BJ (cell line): ENCODE measurements around the gene IL1RAPL1. TPM values are rescaled to one million over a fixed set of nuclear protein-coding genes. Genes with fewer than 3 reads are reported as not detected.

Source experiments
- CTCF ChIA-PET: fragments of 350-600 bp; formaldehyde crosslinking; extraction: SDS; loops from one replicate; lab custom pipeline; 2021; ENCODE audit warnings: antibody characterized with exemption, inconsistent platforms; lab: Yijun Ruan, JAX
- POLR2A ChIA-PET: fragments of 300-600 bp; sonication (Branson Sonifier 250); formaldehyde crosslinking; extraction: SDS; loops from one replicate; lab custom pipeline; 2021; ENCODE audit warnings: antibody characterized with exemption; lab: Charles Lee
- DNase-seq: peaks from one replicate; pipeline ENCODE4 v3.0.0-alpha.2; 2011; ENCODE audit warnings: low read depth
- H3K27me3 ChIP-seq: 2 replicates; pipeline ENCODE4 v1.6.0; 2011; ENCODE audit warnings: low read length; ENCODE audit not compliant: control insufficient read depth, insufficient read depth
- H3K36me3 ChIP-seq: 2 replicates; pipeline ENCODE4 v1.5.1; 2011; ENCODE audit warnings: low read length; ENCODE audit not compliant: control insufficient read depth, insufficient read depth
- H3K4me3 ChIP-seq: 2 replicates; pipeline ENCODE4 v1.5.1; 2011; ENCODE audit warnings: low read depth, mild to moderate bottlenecking, control low read depth, low read length
- polyA plus RNA-seq: library from polyadenylated mRNA; depleted of rRNA; stranded (reverse); fragments of >200 nt; gene quantifications from 2 replicates; pipeline ENCODE4 v1.2.3, GENCODE V29; 2011
- TF ChIP-seq, protein P1 (sequence below): IDR thresholded peaks from 2 replicates; pipeline ENCODE4 v1.5.1; 2011; ENCODE audit warnings: low read depth, mild to moderate bottlenecking, control low read depth, inconsistent platforms, low read length, moderate library complexity; ENCODE audit not compliant: insufficient read depth

IL1RAPL1 gene
- polyA plus RNA-seq, 1 experiment, result 0.02 TPM

DNA sequence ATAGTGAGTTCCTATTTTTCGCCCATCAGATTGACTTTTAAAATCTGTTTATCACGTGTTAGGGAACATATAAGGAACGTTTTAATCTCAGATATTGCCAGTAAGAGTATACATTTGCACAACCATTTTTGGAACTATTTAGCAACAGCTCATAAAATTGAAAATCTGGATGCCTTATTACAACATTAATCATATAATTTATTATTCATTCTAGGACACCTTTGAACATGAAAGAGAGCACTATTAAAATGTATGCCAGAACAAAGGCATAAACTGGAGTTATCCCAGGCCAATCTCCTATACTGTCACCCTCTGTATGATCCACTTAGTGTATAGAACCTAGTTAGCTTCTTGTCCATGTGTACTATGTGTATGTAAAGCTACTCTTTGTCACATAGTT is 1049.1 kb downstream of the IL1RAPL1 start:
- DNase-seq, result no peak
- no peaks in the 10 kb centered on the region for H3K27me3 ChIP-seq
- ChIA-PET CTCF (no interaction called here), POLR2A (interaction anchor here (0.9 kb wide), 1 partner anchor 13 kb away, joined by 13 read pairs; no protein-coding TSS in a partner anchor)
- no peak overlapping the region for H3K4me3 ChIP-seq
- TF ChIP-seq, protein P1, sequence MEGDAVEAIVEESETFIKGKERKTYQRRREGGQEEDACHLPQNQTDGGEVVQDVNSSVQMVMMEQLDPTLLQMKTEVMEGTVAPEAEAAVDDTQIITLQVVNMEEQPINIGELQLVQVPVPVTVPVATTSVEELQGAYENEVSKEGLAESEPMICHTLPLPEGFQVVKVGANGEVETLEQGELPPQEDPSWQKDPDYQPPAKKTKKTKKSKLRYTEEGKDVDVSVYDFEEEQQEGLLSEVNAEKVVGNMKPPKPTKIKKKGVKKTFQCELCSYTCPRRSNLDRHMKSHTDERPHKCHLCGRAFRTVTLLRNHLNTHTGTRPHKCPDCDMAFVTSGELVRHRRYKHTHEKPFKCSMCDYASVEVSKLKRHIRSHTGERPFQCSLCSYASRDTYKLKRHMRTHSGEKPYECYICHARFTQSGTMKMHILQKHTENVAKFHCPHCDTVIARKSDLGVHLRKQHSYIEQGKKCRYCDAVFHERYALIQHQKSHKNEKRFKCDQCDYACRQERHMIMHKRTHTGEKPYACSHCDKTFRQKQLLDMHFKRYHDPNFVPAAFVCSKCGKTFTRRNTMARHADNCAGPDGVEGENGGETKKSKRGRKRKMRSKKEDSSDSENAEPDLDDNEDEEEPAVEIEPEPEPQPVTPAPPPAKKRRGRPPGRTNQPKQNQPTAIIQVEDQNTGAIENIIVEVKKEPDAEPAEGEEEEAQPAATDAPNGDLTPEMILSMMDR, result no peak
- no peaks in the 10 kb centered on the region for H3K36me3 ChIP-seq

DNA sequence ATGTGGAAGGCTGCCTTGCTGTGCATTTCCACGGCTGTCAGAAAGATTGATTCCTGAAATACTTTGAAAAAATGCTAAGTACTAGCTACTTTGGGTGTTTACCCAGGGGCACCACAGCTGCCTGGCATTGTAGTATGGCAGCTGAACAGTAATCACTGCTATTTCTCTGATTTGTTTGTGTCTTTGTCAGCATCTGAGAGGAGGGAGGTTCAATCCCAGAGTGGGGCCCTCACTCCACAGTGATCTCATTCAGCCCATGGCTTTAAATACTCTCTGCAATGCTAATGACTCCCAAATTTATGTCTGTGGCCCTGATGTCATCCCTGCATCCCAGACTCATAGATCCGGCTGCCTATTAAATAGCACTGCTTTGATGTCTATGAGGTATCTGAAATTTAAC is 1052.9 kb downstream of the IL1RAPL1 start:
- no peak for DNase-seq
- POLR2A ChIA-PET, result no interaction called here
- CTCF ChIA-PET, result no interaction called here
- Histone ChIP-seq H3K4me3 (no peak overlapping the region), H3K36me3 (no peaks in the 10 kb centered on the region), H3K27me3 (no peaks in the 10 kb centered on the region)
- TF ChIP-seq, protein P1, result no peak

DNA sequence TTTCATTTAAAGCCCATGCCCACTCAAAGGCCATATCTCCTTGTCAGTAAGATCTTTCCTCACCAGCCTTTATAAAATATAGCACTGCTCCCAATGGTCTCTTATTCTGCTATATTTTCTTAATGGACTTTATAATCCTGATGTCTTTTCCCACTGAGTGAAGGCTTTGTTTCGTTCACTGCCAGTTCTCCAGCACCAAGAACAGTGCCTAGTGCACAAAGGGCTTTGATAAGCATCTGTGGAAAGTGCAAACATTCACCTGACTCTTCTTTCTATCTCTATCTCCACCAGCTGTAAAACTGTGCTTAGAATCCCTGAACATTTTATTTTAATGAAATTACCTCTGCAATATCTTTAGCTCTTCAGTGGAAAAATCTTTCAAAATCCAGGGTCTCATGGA is 1054.2 kb downstream of the IL1RAPL1 start:
- Histone ChIP-seq H3K36me3 (no peaks in the 10 kb centered on the region), H3K27me3 (no peaks in the 10 kb centered on the region), H3K4me3 (no peak overlapping the region)
- POLR2A ChIA-PET, result no interaction called here
- CTCF ChIA-PET, result no interaction called here
- TF ChIP-seq, protein P1, result no peak
- DNase-seq, result no peak

DNA sequence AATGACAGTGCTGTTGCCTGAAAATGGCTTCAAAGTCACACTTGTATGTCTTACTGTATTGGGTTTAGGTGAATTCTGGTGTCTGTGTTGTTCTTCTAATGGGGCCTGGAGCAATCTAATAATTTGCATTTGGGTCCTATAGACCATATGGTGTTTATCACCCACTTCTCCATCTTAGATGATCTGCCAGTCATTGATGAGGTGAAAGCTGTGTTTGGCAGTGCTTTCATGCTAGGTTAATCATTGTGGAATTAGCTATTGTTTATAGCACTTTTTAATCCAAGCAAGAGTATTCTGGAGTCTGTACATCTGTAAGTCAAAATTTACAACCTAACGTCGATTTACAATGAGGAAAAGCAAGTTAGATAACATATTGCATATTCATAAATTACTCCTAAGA is 1055.9 kb downstream of the IL1RAPL1 start:
- ChIA-PET CTCF (no interaction called here), POLR2A (no interaction called here)
- TF ChIP-seq, protein P1, result no peak

DNA sequence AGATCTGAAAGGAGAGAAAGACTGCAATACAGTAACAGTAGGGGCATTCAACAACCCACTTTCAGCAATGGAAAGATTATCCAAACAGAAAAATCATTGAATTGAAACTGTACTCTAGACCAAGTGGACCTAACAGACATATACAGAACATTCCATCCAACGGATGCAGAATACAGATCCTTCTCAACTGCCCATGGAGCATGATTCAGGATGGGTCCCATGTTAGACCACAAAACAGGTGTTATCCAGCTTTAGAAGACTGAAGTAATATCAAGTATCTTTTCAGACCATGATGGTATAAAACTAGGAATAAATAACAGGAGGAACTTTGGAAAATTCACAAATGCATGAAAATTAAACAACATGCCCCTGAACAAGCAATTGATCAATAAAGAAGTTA is 1060.9 kb downstream of the IL1RAPL1 start:
- POLR2A ChIA-PET, result no interaction called here
- CTCF ChIA-PET, result no interaction called here

More for the DNA sequence above, 1055.9 kb downstream of the IL1RAPL1 start:
- Histone ChIP-seq H3K36me3 (no peaks in the 10 kb centered on the region), H3K4me3 (no peak overlapping the region), H3K27me3 (no peaks in the 10 kb centered on the region)
- DNase-seq, result no peak

More for the DNA sequence above, 1060.9 kb downstream of the IL1RAPL1 start:
- TF ChIP-seq, protein P1, result no peak
- Histone ChIP-seq H3K4me3 (no peak overlapping the region), H3K36me3 (no peaks in the 10 kb centered on the region), H3K27me3 (no peaks in the 10 kb centered on the region)
- DNase-seq, result no peak
